Prostate gland (tissue), 2 donors: ENCODE data around the gene RGS9. TPM values are rescaled to one million over a fixed set of nuclear protein-coding genes. Genes with fewer than 3 reads are reported as not detected.

Experiments used
- DNase-seq: peaks from one replicate; pipeline ENCODE4 v3.0.0-alpha.2; 2019; ENCODE audit warnings: low spot score
- H3K27ac ChIP-seq, 2 donors: fragments of 200-600 bp; sonication (generic); 2 replicates each; pipeline ENCODE4 v1.5.1; 2017 to 2019
- H3K27me3 ChIP-seq: fragments of 200-600 bp; sonication (generic); replicated peaks from 2 replicates; pipeline ENCODE4 v1.5.1; 2019; ENCODE audit not compliant: insufficient read depth
- H3K36me3 ChIP-seq, 2 donors: fragments of 200-600 bp; sonication (generic); 1 replicate in 1 of 2; 2 replicates in 1 of 2; pipeline versions ENCODE4 v1.5.1 to v1.8.1; 2017 to 2019
- H3K4me1 ChIP-seq: fragments of 200-600 bp; sonication (generic); replicated peaks from 2 replicates; pipeline ENCODE4 v1.5.1; 2019
- H3K4me3 ChIP-seq, 2 donors: fragments of 200-600 bp; sonication (generic); 2 replicates each; pipeline ENCODE4 v1.5.1; 2017 to 2019
- H3K9me3 ChIP-seq: fragments of 200-600 bp; sonication (generic); 2 replicates; pipeline ENCODE4 v1.5.1; 2017
- CTCF ChIP-seq, 4 experiments: fragments of 200-600 bp in 2 of 4; fragments of 450-650 bp in 2 of 4; sonication (generic) in 2 of 4; IDR thresholded peaks; 1 replicate in 3 of 4; 2 replicates in 1 of 4; pipeline ENCODE4 v1.5.1; 2016 to 2019; ENCODE audit warnings: antibody characterized with exemption in 4 of 4, mild to moderate bottlenecking in 2 of 4, moderate library complexity in 2 of 4
- POLR2A ChIP-seq: fragments of 450-650 bp; IDR thresholded peaks from one replicate; pipeline ENCODE4 v1.6.1; 2016; ENCODE audit warnings: antibody characterized with exemption, mild to moderate bottlenecking
- POLR2AphosphoS5 ChIP-seq: sonication (generic); formaldehyde crosslinking; IDR thresholded peaks from one replicate; pipeline ENCODE4 v1.6.1; 2017; ENCODE audit warnings: antibody characterized with exemption
- WGBS: methylation state at CpG from one replicate; pipeline ENCODE4 v1.1.5; 2018; 5-methylcytosine and 5-hydroxymethylcytosine counted together
- intact Hi-C: fragments of 100-400 bp; cut with DNase I; formaldehyde crosslinking; loops from one replicate; pipeline ENCODE4 v1.14.2; 2022
- total RNA-seq, 2 donors: library from RNA; depleted of rRNA; stranded (reverse); fragments of >200 nt; gene quantifications; one replicate each; pipeline ENCODE4 v1.1.0, GENCODE V29; 2016

Gene RGS9
- total RNA-seq, 2 donors from 2014 or later = 7.9 to 9.3 TPM

GRCh38 chr17:65143889-65144604 is 6.9 kb downstream of the RGS9 start:
- Histone ChIP-seq H3K9me3 (no peaks in the 10 kb centered on the region), H3K4me3 (no peak overlapping the region), H3K4me1 (no peaks in the 10 kb centered on the region), H3K27me3 (no peaks in the 10 kb centered on the region), H3K27ac (no peak overlapping the region), H3K36me3 (no peaks in the 10 kb centered on the region)
- DNase-seq = no peak
- intact Hi-C loops = no loop called here
- no peak for TF ChIP-seq POLR2A
- TF ChIP-seq POLR2AphosphoS5 = no peak
- no peak for TF ChIP-seq CTCF (IDR thresholded peaks at IDR 0.05)
- WGBS = 42% methylated on average over 21 of the region's 21 CpGs

GRCh38 chr17:65145743-65146142 is 8.6 kb downstream of the RGS9 start:
- H3K27ac ChIP-seq = no peak overlapping the region
- WGBS = 70% methylated on average over 11 of the region's 11 CpGs
- intact Hi-C loops = no loop called here
- no peak for TF ChIP-seq POLR2A
- TF ChIP-seq POLR2AphosphoS5 = no peak
- no peak for TF ChIP-seq CTCF (IDR thresholded peaks at IDR 0.05)
- no peak overlapping the region for H3K4me3 ChIP-seq
- no peak for DNase-seq
- no peaks in the 10 kb centered on the region for H3K36me3 ChIP-seq
- H3K4me1 ChIP-seq = no peaks in the 10 kb centered on the region
- H3K27me3 ChIP-seq = no peaks in the 10 kb centered on the region
- H3K9me3 ChIP-seq = no peaks in the 10 kb centered on the region

- H3K27me3 ChIP-seq = no peaks in the 10 kb centered on the region
- H3K4me1 ChIP-seq = no peaks in the 10 kb centered on the region
- H3K9me3 ChIP-seq = no peaks in the 10 kb centered on the region
- 76% methylated on average over 4 of the region's 4 CpGs for WGBS
- intact Hi-C loops = no loop called here
- no peak overlapping the region for H3K4me3 ChIP-seq
- H3K36me3 ChIP-seq = no peaks in the 10 kb centered on the region
- no peak for DNase-seq
- H3K27ac ChIP-seq = no peak overlapping the region
- TF ChIP-seq CTCF (IDR thresholded peaks at IDR 0.05) (no peak), POLR2A (no peak), POLR2AphosphoS5 (no peak)
Observed at GRCh38 chr17:65147955-65148354, 10.8 kb downstream of the RGS9 start.

- Histone ChIP-seq H3K9me3 (no peaks in the 10 kb centered on the region), H3K4me1 (no peaks in the 10 kb centered on the region), H3K4me3 (no peak overlapping the region), H3K27me3 (no peaks in the 10 kb centered on the region), H3K36me3 (no peaks in the 10 kb centered on the region), H3K27ac (no peak overlapping the region)
- DNase-seq = no peak
- 81% methylated on average over 4 of the region's 4 CpGs for WGBS
- no peak for TF ChIP-seq POLR2A
- TF ChIP-seq CTCF (IDR thresholded peaks at IDR 0.05) = no peak
- intact Hi-C loops = no loop called here
Observed at GRCh38 chr17:65154770-65155589, 17.8 kb downstream of the RGS9 start.

GRCh38 chr17:65155622-65156021 is 18.5 kb downstream of the RGS9 start:
- H3K9me3 ChIP-seq = no peaks in the 10 kb centered on the region
- H3K36me3 ChIP-seq = no peaks in the 10 kb centered on the region
- no peak for DNase-seq
- TF ChIP-seq POLR2A (no peak), CTCF (IDR thresholded peaks at IDR 0.05) (no peak), POLR2AphosphoS5 (no peak)
- intact Hi-C loops = no loop called here
- no peaks in the 10 kb centered on the region for H3K4me1 ChIP-seq
- H3K27me3 ChIP-seq = no peaks in the 10 kb centered on the region
- H3K27ac ChIP-seq = no peak overlapping the region
- WGBS = 21% methylated on average over 2 of the region's 2 CpGs
- no peak overlapping the region for H3K4me3 ChIP-seq
